Fibroblast of mammary gland (primary cell): ENCODE measurements around the gene DVL2.

Source experiments
- DNase-seq: peaks from one replicate; pipeline ENCODE4 v3.0.0-alpha.2; 2010; ENCODE audit warnings: low read depth
- H3K4me3 ChIP-seq: 2 replicates; pipeline ENCODE4 v1.5.1; 2011; ENCODE audit warnings: low read depth, mild to moderate bottlenecking, low read length, moderate library complexity; ENCODE audit not compliant: control insufficient read depth
- CTCF ChIP-seq: conservative IDR thresholded peaks from 2 replicates; pipeline ENCODE4 v1.5.1; 2011; ENCODE audit warnings: low read depth, low read length, inconsistent platforms; ENCODE audit not compliant: control insufficient read depth, insufficient read depth

The DVL2 gene

DNA sequence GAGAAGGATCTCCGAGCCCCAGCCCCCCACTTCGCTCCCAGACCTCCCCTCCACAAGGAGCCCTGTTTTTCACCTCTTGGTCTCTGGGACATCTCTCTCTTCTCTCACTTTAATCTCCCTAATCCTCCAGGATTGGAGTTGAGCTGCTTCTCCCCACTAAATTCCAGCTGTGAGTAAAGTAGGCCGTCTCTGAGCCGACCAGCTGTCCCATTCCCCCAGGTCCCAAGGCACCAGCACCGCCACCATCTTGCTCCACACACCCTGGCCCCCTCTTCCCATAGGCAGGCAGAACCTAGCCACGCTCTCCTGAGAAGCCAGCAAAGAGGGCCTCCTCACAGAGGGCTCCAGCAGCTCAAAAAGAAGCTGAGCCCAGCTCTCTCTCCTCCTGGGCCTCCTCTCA is 15.6 kb downstream of the DVL2 start:
- no peak for DNase-seq
- TF ChIP-seq CTCF = no peak
- no peak overlapping the region for H3K4me3 ChIP-seq

DNA sequence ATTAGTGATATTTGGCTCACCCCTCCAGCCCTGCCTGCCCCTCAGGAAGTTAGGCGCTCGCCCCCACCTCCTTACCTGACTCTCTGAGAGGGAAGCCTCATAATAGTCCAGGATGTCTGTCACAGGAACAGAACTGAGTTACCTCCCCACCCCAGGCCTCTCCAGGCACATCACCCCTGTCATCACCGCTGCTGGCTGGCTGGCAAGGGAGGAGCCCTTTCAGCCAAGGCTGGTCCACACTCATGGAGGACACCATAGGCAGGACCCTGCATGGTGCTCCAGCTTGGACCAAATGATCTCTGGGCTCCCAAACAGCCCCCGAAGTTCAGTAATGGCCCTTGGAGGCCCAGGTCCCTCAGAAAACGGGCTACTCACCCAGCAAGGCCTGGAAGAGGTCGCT is 16.2 kb downstream of the DVL2 start:
- no peak for TF ChIP-seq CTCF
- DNase-seq = no peak
- H3K4me3 ChIP-seq = no peak overlapping the region

GRCh38 chr17:7217113-7217987 is 17.0 kb downstream of the DVL2 start:
- peak; percentile 73 for DNase-seq
- no peak for TF ChIP-seq CTCF
- H3K4me3 ChIP-seq = peak overlapping the region; percentile 63

DNA sequence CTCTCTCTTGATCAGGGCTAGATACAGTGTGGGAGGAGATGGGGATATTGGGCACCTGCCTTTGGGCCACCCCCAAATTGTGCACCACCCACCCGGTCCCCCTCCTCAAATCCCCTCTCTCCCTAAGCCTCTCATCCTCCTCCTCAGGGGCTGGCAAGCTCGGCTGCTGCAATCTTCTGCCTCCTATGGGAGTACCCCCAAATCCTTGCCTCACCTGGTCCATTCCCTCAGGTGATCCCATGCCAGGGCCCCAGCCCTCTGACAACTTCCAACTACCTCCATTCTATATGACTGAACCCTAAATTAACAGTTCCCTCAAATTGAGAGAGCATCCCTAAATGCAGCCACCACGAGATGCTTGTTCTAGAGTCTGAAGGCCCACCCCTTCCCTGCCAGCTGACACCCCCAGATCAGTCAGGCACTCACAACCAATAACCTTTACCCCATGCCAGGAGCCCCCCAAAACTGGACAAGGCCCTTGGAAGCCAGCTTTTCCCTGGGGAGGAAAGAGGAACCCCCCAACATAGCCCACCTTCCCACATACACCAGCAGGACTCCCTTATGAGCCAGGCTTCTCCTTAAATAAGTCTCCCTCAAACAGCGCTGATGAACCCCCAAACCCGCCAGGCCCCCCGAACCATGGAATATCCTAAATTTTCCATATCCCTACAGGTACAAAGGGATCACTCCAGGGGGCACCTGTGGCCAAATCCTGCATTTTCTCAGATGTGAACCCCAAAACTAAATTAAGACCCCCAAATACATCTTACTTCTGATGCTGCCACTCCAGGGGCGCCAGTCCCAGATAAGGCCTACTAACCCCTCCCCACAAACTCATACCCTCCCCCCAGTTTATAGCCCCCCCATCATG is 17.8 kb downstream of the DVL2 start:
- peak overlapping the region; percentile 63 for H3K4me3 ChIP-seq
- TF ChIP-seq CTCF = no peak
- no peak for DNase-seq

GRCh38 chr17:7215652-7216180 is 18.6 kb downstream of the DVL2 start:
- no peak for TF ChIP-seq CTCF
- peak overlapping the region; percentile 63 for H3K4me3 ChIP-seq
- no peak for DNase-seq

DNA sequence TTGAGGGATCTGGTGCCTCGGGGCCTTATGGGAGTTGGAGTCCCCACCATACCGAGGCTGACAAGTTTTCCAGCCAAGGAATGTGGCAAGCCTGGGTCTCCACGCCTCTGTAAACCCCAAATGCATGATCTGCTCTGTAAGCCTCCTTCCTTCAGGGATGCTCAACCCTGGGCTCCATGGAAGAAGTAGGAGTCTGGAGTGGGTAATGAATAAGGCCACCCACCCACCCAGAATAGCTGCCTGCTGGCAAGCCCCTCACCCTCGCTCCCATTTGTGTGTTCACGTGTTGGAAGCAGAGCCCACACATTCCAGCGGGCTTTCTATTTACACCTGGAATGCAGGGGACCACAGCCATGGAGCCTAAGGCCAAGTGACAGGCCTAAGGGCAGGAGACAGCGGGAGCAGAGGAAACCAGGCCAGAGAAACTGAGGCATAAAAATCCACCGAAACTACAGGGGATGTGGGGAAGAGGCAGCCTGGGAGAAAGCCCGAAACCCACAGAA is 19.1 kb downstream of the DVL2 start:
- no peak for TF ChIP-seq CTCF
- H3K4me3 ChIP-seq = peak overlapping the region; percentile 12
- DNase-seq = no peak
